Calu3 (cell line): ENCODE results near the gene PLCG1. TPM values are rescaled to one million over a fixed set of nuclear protein-coding genes. Genes with fewer than 3 reads are reported as not detected.

Experiments
- BruUV-seq: library from RNA; stranded (reverse); fragments of 400-500 nt; replicated peaks from 2 replicates; lab custom pipeline; 2021; lab: Mats Ljungman, UMichigan
- CTCF ChIA-PET: fragments of 300-600 bp; sonication (Branson Sonifier 250); formaldehyde crosslinking; loops from one replicate; lab custom pipeline; 2022; ENCODE audit warnings: antibody characterized with exemption; lab: Charles Lee
- DNase-seq: peaks from one replicate; pipeline ENCODE4 v3.0.0; 2022
- H3K27ac Mint-ChIP-seq: one replicate; pipeline ENCODE4 v1.8.0; 2022; ENCODE audit warnings: mixed read lengths; ENCODE audit not compliant: unreplicated experiment
- H3K27me3 Mint-ChIP-seq: one replicate; pipeline ENCODE4 v1.8.0; 2022; ENCODE audit warnings: mixed read lengths; ENCODE audit not compliant: unreplicated experiment
- H3K36me3 Mint-ChIP-seq: one replicate; pipeline ENCODE4 v1.8.0; 2022; ENCODE audit warnings: mild to moderate bottlenecking, moderate library complexity, mixed read lengths; ENCODE audit not compliant: insufficient read depth, unreplicated experiment
- H3K4me1 Mint-ChIP-seq: one replicate; pipeline ENCODE4 v1.8.0; 2022; ENCODE audit warnings: mild to moderate bottlenecking, low read depth, mixed read lengths; ENCODE audit not compliant: unreplicated experiment
- H3K4me3 Mint-ChIP-seq: one replicate; pipeline ENCODE4 v1.8.0; 2022; ENCODE audit warnings: mild to moderate bottlenecking, low read depth, moderate library complexity, mixed read lengths; ENCODE audit not compliant: unreplicated experiment
- H3K9me3 Mint-ChIP-seq: one replicate; pipeline ENCODE4 v1.8.0; 2022; ENCODE audit warnings: low read depth, mixed read lengths; ENCODE audit not compliant: unreplicated experiment
- CTCF ChIP-seq: fragments of 200-600 bp; IDR thresholded peaks from one replicate; pipeline ENCODE4 v1.8.0; 2022; ENCODE audit warnings: antibody characterized with exemption; ENCODE audit not compliant: unreplicated experiment
- intact Hi-C: fragments of 100-400 bp; cut with micrococcal nuclease; formaldehyde crosslinking; loops from one replicate; pipeline ENCODE4 v1.10.0; 2022; ENCODE audit not compliant: unreplicated experiment
- total RNA-seq: library from RNA; stranded (reverse); gene quantifications from 2 replicates; pipeline ENCODE4 v1.2.3, GENCODE V29; 2022

Gene PLCG1
- total RNA-seq, 1 experiment from 2014 or later, result 127 TPM

- H3K36me3 Mint-ChIP-seq, result peaks cover 4% of the 10 kb centered on the region
- H3K27ac Mint-ChIP-seq, result no peak overlapping the region
- DNase-seq, result no peak
- H3K9me3 Mint-ChIP-seq, result no peaks in the 10 kb centered on the region
- no TSS peak for BruUV-seq
- intact Hi-C loops, result no loop called here
- CTCF ChIA-PET, result interaction anchor here (0.5 to 1.0 kb wide), 2 partner anchors 42 to 154 kb away, joined by 3 read pairs; no protein-coding TSS in a partner anchor
- no peak for TF ChIP-seq CTCF
- H3K27me3 Mint-ChIP-seq, result no peaks in the 10 kb centered on the region
- H3K4me3 Mint-ChIP-seq, result no peak overlapping the region
- H3K4me1 Mint-ChIP-seq, result no peaks in the 10 kb centered on the region
Observed at GRCh38 chr20:41176711-41177552, 39.6 kb downstream of the PLCG1 start.

GRCh38 chr20:41177636-41178035 is 40.3 kb downstream of the PLCG1 start:
- Mint-ChIP-seq H3K9me3 (no peaks in the 10 kb centered on the region), H3K27ac (no peak overlapping the region), H3K36me3 (peaks cover 4% of the 10 kb centered on the region), H3K4me1 (no peaks in the 10 kb centered on the region), H3K27me3 (no peaks in the 10 kb centered on the region), H3K4me3 (no peak overlapping the region)
- intact Hi-C loops, result no loop called here
- CTCF ChIA-PET, result no interaction called here
- TF ChIP-seq CTCF, result no peak
- DNase-seq, result peak; percentile 25
- no TSS peak for BruUV-seq

GRCh38 chr20:41178495-41178894 is 41.2 kb downstream of the PLCG1 start:
- no peaks in the 10 kb centered on the region for H3K4me1 Mint-ChIP-seq
- no peak overlapping the region for H3K27ac Mint-ChIP-seq
- CTCF ChIA-PET, result no interaction called here
- no peak overlapping the region for H3K4me3 Mint-ChIP-seq
- no TSS peak for BruUV-seq
- no peaks in the 10 kb centered on the region for H3K9me3 Mint-ChIP-seq
- H3K36me3 Mint-ChIP-seq, result peaks cover 4% of the 10 kb centered on the region
- no peak for DNase-seq
- no peak for TF ChIP-seq CTCF
- intact Hi-C loops, result no loop called here
- no peaks in the 10 kb centered on the region for H3K27me3 Mint-ChIP-seq

GRCh38 chr20:41178904-41179432 is 41.6 kb downstream of the PLCG1 start:
- CTCF ChIA-PET, result no interaction called here
- H3K4me3 Mint-ChIP-seq, result no peak overlapping the region
- H3K4me1 Mint-ChIP-seq, result no peaks in the 10 kb centered on the region
- TF ChIP-seq CTCF, result no peak
- H3K9me3 Mint-ChIP-seq, result no peaks in the 10 kb centered on the region
- peaks cover 4% of the 10 kb centered on the region for H3K36me3 Mint-ChIP-seq
- DNase-seq, result no peak
- intact Hi-C loops, result no loop called here
- H3K27ac Mint-ChIP-seq, result no peak overlapping the region
- H3K27me3 Mint-ChIP-seq, result no peaks in the 10 kb centered on the region
- no TSS peak for BruUV-seq
